ENCODE data around the gene AK8.

DNA sequence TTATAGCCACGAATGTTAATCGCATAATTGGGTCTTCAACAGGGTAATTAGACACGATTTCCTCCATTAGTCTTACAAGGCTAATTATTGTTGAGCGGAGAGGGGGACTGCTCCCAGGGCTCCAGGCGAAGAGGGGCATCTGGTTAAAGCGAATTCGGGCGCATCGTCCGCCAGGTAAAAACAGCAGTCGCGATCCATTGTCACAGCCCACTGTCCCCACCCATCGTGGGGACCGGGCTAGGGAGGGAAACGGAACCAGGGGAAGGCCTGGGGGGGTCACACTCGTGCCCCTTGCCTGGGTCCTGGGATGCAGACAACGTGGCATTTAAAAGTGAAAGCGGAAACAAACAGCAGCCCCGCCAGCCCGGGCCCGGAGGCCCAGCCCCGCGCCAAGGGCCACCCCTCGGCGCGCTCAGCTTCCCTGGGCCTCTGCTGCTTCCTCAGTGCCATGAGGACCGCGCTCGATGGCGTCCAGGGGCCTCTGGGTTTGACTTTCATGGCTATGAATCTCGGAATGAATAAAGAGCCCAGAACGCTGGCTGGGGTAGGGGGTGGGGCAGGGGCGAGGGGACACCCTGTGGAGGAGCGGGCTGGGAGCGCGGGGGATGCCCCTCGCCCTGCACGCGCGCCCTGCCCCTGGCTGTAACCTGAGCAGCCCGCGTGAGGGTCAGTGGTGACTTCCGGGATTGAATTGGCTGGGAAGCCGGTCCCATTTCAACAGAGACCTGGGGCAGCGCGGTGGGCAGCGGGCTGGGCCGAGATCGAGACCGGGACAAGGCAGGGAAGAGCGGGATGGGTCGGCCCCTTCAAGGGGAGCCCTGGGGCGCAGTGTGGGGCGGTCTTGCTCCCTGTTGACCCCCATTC, 107.9 kb downstream of the AK8 start:
- TF ChIP-seq, protein P1, sequence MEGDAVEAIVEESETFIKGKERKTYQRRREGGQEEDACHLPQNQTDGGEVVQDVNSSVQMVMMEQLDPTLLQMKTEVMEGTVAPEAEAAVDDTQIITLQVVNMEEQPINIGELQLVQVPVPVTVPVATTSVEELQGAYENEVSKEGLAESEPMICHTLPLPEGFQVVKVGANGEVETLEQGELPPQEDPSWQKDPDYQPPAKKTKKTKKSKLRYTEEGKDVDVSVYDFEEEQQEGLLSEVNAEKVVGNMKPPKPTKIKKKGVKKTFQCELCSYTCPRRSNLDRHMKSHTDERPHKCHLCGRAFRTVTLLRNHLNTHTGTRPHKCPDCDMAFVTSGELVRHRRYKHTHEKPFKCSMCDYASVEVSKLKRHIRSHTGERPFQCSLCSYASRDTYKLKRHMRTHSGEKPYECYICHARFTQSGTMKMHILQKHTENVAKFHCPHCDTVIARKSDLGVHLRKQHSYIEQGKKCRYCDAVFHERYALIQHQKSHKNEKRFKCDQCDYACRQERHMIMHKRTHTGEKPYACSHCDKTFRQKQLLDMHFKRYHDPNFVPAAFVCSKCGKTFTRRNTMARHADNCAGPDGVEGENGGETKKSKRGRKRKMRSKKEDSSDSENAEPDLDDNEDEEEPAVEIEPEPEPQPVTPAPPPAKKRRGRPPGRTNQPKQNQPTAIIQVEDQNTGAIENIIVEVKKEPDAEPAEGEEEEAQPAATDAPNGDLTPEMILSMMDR (IDR thresholded peaks at IDR 0.05), result no peak
- TF ChIP-seq EP300 (IDR thresholded peaks at IDR 0.05), result no peak
